ENCODE measurements around the gene TNFSF13B. TPM values are rescaled to one million over a fixed set of nuclear protein-coding genes. Genes with fewer than 3 reads are reported as not detected.
"Not testable (repeated sequence)": the region's sequence is repeated elsewhere in the genome, so short reads cannot be mapped to it uniquely, and the experiment has no call there.

The TNFSF13B gene
- total RNA-seq, 2 experiments from 2014 or later: 11.5 to 11.8 TPM

- H3K27ac Mint-ChIP-seq: no peak overlapping the region
- POLR2A ChIA-PET: no interaction called here
Observed at GRCh38 chr13:108304170-108305016, 34.9 kb downstream of the TNFSF13B start.

GRCh38 chr13:108305655-108306054 is 36.1 kb downstream of the TNFSF13B start:
- peaks cover 5% of the 10 kb centered on the region for H3K4me1 Mint-ChIP-seq
- DNase-seq (no peak), ATAC-seq (ENCODE audit: low read depth) (no peak)
- no peaks in the 10 kb centered on the region for H3K27me3 Mint-ChIP-seq
- no peak overlapping the region for H3K27ac Mint-ChIP-seq
- peaks cover 5% of the 10 kb centered on the region for H3K9me3 Mint-ChIP-seq
- peaks cover 24% of the 10 kb centered on the region for H3K36me3 Mint-ChIP-seq
- POLR2A ChIA-PET: no interaction called here
- H3K4me3 Mint-ChIP-seq: no peak overlapping the region

More at GRCh38 chr13:108304170-108305016, 34.9 kb downstream of the TNFSF13B start:
- no peak for ATAC-seq (ENCODE audit: low read depth)
- peaks cover 5% of the 10 kb centered on the region for H3K9me3 Mint-ChIP-seq
- DNase-seq: no peak
- H3K4me3 Mint-ChIP-seq: no peak overlapping the region
- peaks cover 5% of the 10 kb centered on the region for H3K4me1 Mint-ChIP-seq
- no peaks in the 10 kb centered on the region for H3K27me3 Mint-ChIP-seq
- peaks cover 24% of the 10 kb centered on the region for H3K36me3 Mint-ChIP-seq

- POLR2A ChIA-PET: interaction anchor here (0.8 kb wide), 1 partner anchor 37 kb away, joined by 6 read pairs; no protein-coding TSS in a partner anchor
Observed at GRCh38 chr13:108306860-108307259, 37.3 kb downstream of the TNFSF13B start.

GRCh38 chr13:108311596-108311995 is 42.1 kb downstream of the TNFSF13B start:
- peaks cover 11% of the 10 kb centered on the region for H3K36me3 Mint-ChIP-seq
- DNase-seq; ATAC-seq (ENCODE audit: low read depth); H3K4me1 Mint-ChIP-seq; H3K27ac Mint-ChIP-seq; H3K27me3 Mint-ChIP-seq; H3K9me3 Mint-ChIP-seq; H3K4me3 Mint-ChIP-seq; POLR2A ChIA-PET: not testable (repeated sequence)

More at GRCh38 chr13:108306860-108307259, 37.3 kb downstream of the TNFSF13B start:
- Mint-ChIP-seq H3K4me3 (no peak overlapping the region), H3K4me1 (peaks cover 5% of the 10 kb centered on the region), H3K27ac (no peak overlapping the region), H3K9me3 (peaks cover 5% of the 10 kb centered on the region), H3K36me3 (peaks cover 19% of the 10 kb centered on the region), H3K27me3 (no peaks in the 10 kb centered on the region)
- no peak for DNase-seq
- ATAC-seq (ENCODE audit: low read depth): no peak

- POLR2A ChIA-PET: no interaction called here
- DNase-seq (no peak), ATAC-seq (ENCODE audit: low read depth) (no peak)
- no peak overlapping the region for H3K4me3 Mint-ChIP-seq
- no peaks in the 10 kb centered on the region for H3K4me1 Mint-ChIP-seq
- no peak overlapping the region for H3K27ac Mint-ChIP-seq
- H3K27me3 Mint-ChIP-seq: peaks cover 2% of the 10 kb centered on the region
- H3K36me3 Mint-ChIP-seq: peaks cover 5% of the 10 kb centered on the region
- peaks cover 5% of the 10 kb centered on the region for H3K9me3 Mint-ChIP-seq
Observed at GRCh38 chr13:108313382-108313781, 43.9 kb downstream of the TNFSF13B start.

- H3K27me3 Mint-ChIP-seq: peaks cover 6% of the 10 kb centered on the region
- no peaks in the 10 kb centered on the region for H3K36me3 Mint-ChIP-seq
- H3K4me1 Mint-ChIP-seq: no peaks in the 10 kb centered on the region
- no peak overlapping the region for H3K27ac Mint-ChIP-seq
- ATAC-seq (ENCODE audit: low read depth) (no peak), DNase-seq (no peak)
- H3K4me3 Mint-ChIP-seq: no peak overlapping the region
- H3K9me3 Mint-ChIP-seq: no peaks in the 10 kb centered on the region
- POLR2A ChIA-PET: no interaction called here
Observed at GRCh38 chr13:108315273-108315672, 45.8 kb downstream of the TNFSF13B start.

- Mint-ChIP-seq H3K27me3 (peaks cover 6% of the 10 kb centered on the region), H3K36me3 (no peaks in the 10 kb centered on the region), H3K27ac (no peak overlapping the region), H3K9me3 (no peaks in the 10 kb centered on the region), H3K4me3 (no peak overlapping the region), H3K4me1 (no peaks in the 10 kb centered on the region)
- DNase-seq (no peak), ATAC-seq (ENCODE audit: low read depth) (no peak)
- POLR2A ChIA-PET: no interaction called here
Observed at GRCh38 chr13:108315991-108316390, 46.5 kb downstream of the TNFSF13B start.

GRCh38 chr13:108316413-108316812 is 46.9 kb downstream of the TNFSF13B start:
- POLR2A ChIA-PET: no interaction called here
- no peaks in the 10 kb centered on the region for H3K4me1 Mint-ChIP-seq
- H3K4me3 Mint-ChIP-seq: no peak overlapping the region
- H3K36me3 Mint-ChIP-seq: no peaks in the 10 kb centered on the region
- no peak for DNase-seq
- peaks cover 6% of the 10 kb centered on the region for H3K27me3 Mint-ChIP-seq
- ATAC-seq (ENCODE audit: low read depth): no peak
- no peak overlapping the region for H3K27ac Mint-ChIP-seq
- no peaks in the 10 kb centered on the region for H3K9me3 Mint-ChIP-seq

- no peaks in the 10 kb centered on the region for H3K9me3 Mint-ChIP-seq
- H3K27me3 Mint-ChIP-seq: peaks cover 16% of the 10 kb centered on the region
- no peak overlapping the region for H3K27ac Mint-ChIP-seq
- peaks cover 1% of the 10 kb centered on the region for H3K4me1 Mint-ChIP-seq
- DNase-seq (no peak), ATAC-seq (ENCODE audit: low read depth) (peak; percentile 86)
- no peaks in the 10 kb centered on the region for H3K36me3 Mint-ChIP-seq
- H3K4me3 Mint-ChIP-seq: no peak overlapping the region
- POLR2A ChIA-PET: no interaction called here
Observed at GRCh38 chr13:108322206-108322824, 52.8 kb downstream of the TNFSF13B start.

GRCh38 chr13:108323031-108323430 is 53.5 kb downstream of the TNFSF13B start:
- H3K27ac Mint-ChIP-seq: no peak overlapping the region
- no peak for DNase-seq
- H3K36me3 Mint-ChIP-seq: no peaks in the 10 kb centered on the region
- POLR2A ChIA-PET: no interaction called here
- no peaks in the 10 kb centered on the region for H3K9me3 Mint-ChIP-seq
- no peak overlapping the region for H3K4me3 Mint-ChIP-seq
- peaks cover 1% of the 10 kb centered on the region for H3K4me1 Mint-ChIP-seq
- peaks cover 16% of the 10 kb centered on the region for H3K27me3 Mint-ChIP-seq
- no peak for ATAC-seq (ENCODE audit: low read depth)

GRCh38 chr13:108325863-108326262 is 56.3 kb downstream of the TNFSF13B start:
- H3K4me1 Mint-ChIP-seq: peaks cover 1% of the 10 kb centered on the region
- no peak overlapping the region for H3K27ac Mint-ChIP-seq
- POLR2A ChIA-PET: no interaction called here
- DNase-seq: no peak
- no peaks in the 10 kb centered on the region for H3K9me3 Mint-ChIP-seq
- no peaks in the 10 kb centered on the region for H3K36me3 Mint-ChIP-seq
- ATAC-seq (ENCODE audit: low read depth): no peak
- H3K27me3 Mint-ChIP-seq: peaks cover 17% of the 10 kb centered on the region
- H3K4me3 Mint-ChIP-seq: no peak overlapping the region

GRCh38 chr13:108326309-108326708 is 56.8 kb downstream of the TNFSF13B start:
- POLR2A ChIA-PET: no interaction called here
- no peak for DNase-seq

GRCh38 chr13:108328848-108329247 is 59.3 kb downstream of the TNFSF13B start:
- POLR2A ChIA-PET: no interaction called here
- peaks cover 9% of the 10 kb centered on the region for H3K27me3 Mint-ChIP-seq
- H3K27ac Mint-ChIP-seq: no peak overlapping the region
- DNase-seq: no peak
- no peaks in the 10 kb centered on the region for H3K9me3 Mint-ChIP-seq
- peaks cover 1% of the 10 kb centered on the region for H3K4me1 Mint-ChIP-seq
- no peak for ATAC-seq (ENCODE audit: low read depth)
- H3K36me3 Mint-ChIP-seq: no peaks in the 10 kb centered on the region
- no peak overlapping the region for H3K4me3 Mint-ChIP-seq

More at GRCh38 chr13:108326309-108326708, 56.8 kb downstream of the TNFSF13B start:
- Mint-ChIP-seq H3K27ac (no peak overlapping the region), H3K4me3 (no peak overlapping the region), H3K4me1 (peaks cover 1% of the 10 kb centered on the region), H3K9me3 (no peaks in the 10 kb centered on the region), H3K27me3 (peaks cover 17% of the 10 kb centered on the region), H3K36me3 (no peaks in the 10 kb centered on the region)
- ATAC-seq (ENCODE audit: low read depth): peak; percentile 63

GRCh38 chr13:108332791-108333190 is 63.3 kb downstream of the TNFSF13B start:
- POLR2A ChIA-PET: no interaction called here

More at GRCh38 chr13:108332791-108333190, 63.3 kb downstream of the TNFSF13B start:
- no peak overlapping the region for H3K4me3 Mint-ChIP-seq
- H3K36me3 Mint-ChIP-seq: no peaks in the 10 kb centered on the region
- no peak overlapping the region for H3K27ac Mint-ChIP-seq
- H3K9me3 Mint-ChIP-seq: no peaks in the 10 kb centered on the region
- no peaks in the 10 kb centered on the region for H3K4me1 Mint-ChIP-seq
- no peak for DNase-seq
- no peak for ATAC-seq (ENCODE audit: low read depth)
- peaks cover 17% of the 10 kb centered on the region for H3K27me3 Mint-ChIP-seq
